Measurements from ENCODE around the gene RTN1.

Gene RTN1

DNA sequence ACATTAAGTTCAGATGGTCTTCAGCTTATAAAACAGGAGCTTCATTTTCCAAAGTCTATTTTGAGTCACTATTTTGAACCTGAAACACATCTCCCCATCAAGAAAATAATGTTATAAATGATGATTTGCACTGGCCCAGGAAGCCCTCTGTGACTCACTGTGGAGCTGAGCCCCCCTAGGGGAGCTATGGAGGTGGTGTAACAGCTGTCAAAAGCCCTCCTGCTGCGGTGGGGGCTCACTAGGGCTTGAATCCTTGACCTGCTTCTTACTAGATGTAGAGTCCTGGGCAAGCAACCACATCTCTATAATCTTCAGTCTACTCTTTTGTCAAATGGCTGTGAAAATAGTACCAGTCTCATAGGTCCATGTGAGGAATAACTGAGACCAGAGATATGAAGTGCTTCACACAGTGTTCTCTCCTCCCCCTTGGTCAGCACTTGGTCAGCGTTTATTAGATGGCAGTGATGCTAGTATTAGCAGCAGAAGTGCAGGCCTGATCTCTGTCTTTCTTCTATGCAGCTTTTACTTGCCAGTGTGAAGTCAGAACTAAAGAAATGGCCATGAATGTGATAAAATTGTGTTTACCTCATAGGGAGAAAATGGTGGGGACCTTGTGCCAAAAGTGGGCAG, 83.4 kb downstream of the RTN1 start:
- no peak for DNase-seq

DNA sequence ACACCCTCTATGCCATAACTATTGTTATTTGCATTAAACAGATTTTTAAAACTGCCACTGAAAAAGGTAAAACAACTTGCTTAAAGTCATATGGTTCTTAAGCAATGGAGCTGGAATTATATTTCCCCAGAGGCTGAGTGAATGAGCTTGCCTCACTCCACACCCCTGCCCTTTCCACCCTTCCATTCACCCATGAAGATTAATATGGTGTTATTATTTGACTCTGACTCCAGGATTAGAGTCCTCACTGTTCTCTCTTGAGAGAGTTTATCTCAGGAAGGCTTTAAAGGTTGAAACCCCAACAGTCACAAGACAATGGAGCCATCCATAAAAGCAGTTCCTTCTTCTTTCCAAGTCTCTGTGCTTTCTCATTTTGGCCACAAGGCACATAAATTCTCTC, 84.9 kb downstream of the RTN1 start:
- DNase-seq = no peak

GRCh38 chr14:59782760-59783159, 87.8 kb downstream of the RTN1 start:
- no peak for DNase-seq

- no peak for DNase-seq
Observed at GRCh38 chr14:59777006-59777579, 93.5 kb downstream of the RTN1 start.

DNA sequence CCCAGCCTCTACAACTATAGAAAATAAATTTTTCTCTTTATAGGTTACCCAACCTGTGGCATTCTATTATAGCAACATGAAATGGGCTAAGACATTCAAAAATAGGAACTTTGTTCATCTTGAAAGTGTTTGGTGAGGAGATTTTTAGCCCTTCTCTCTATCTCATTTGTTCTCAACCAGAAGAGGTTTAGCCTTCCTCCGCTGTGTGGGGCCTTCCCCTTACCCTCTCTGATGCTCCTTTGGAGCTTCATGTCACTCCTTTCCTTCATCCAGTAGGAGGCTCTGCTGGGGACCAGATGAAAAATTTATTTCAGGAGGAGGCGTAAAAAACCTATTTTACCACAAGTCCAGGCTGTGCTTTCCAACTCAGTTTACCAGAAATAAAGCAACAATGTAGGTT, 94.1 kb downstream of the RTN1 start:
- no peak for DNase-seq

DNA sequence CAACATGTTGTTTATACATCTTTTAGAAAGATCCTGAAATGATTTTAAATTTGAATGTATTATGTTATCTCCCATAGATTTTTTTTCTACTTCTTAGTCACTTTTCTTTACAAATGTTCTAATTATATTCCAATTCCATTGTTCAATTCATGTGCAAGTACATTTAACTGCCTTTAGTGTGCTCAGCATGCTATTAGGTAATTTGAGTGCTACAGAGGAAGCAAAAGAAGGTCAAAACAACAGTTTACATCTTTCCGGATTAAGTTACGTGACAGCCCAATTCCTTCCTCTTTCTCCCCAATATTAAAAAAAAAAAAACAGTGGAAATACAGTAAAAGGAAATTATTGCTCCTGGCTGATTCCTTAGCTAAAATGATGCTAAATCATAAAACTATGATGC, 98.3 kb downstream of the RTN1 start:
- DNase-seq = no peak

- no peak for DNase-seq
Observed at GRCh38 chr14:59771577-59771976, 99.0 kb downstream of the RTN1 start.

- DNase-seq = no peak
Observed at GRCh38 chr14:59769586-59769985, 101.0 kb downstream of the RTN1 start.

- no peak for DNase-seq
Observed at GRCh38 chr14:59768855-59769375, 101.7 kb downstream of the RTN1 start.

DNA sequence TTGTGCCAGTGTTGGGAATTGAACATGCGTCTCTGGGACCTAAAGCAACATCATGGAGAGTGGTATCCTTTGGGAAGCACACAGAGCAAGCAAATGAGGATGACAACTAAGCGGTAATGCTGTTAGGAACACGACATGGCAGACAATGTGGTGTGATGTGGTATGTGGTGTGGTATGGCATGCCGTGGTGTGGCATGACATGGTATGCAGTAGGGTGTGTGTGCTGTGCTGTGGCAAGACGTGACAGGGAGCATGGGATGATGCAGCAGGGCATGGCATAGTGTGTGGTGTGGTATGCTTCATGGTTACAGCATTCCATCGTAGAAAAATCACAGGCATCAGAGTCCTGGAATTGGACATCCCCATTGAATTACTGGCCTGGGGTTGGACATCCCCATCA, 108.7 kb downstream of the RTN1 start:
- DNase-seq = no peak

GRCh38 chr14:59755409-59756135, 115.0 kb downstream of the RTN1 start:
- DNase-seq = no peak

DNA sequence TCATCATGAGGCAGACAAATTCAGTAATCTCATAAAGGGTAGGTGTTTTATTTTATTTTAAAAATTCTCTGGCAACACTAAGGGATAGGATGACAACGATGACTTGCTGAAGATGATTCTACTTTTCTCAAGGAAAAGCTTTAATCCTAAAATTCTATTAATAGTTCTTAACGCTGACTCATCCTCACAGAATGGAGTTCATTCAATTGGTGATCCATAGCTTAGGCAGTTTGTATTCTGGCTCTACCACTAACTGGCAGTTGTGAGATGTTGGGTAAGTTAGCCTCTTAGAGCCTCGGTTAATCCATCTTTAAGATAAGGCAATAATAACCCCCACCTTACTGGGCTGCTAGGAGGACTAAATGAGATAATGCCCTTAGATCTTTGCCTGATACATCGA, 116.3 kb downstream of the RTN1 start:
- no peak for DNase-seq

- no peak for DNase-seq
Observed at GRCh38 chr14:59753512-59753911, 117.1 kb downstream of the RTN1 start.

- no peak for DNase-seq
Observed at GRCh38 chr14:59751578-59751977, 119.0 kb downstream of the RTN1 start.

- DNase-seq = no peak
Observed at GRCh38 chr14:59739794-59740193, 130.8 kb downstream of the RTN1 start.

DNA sequence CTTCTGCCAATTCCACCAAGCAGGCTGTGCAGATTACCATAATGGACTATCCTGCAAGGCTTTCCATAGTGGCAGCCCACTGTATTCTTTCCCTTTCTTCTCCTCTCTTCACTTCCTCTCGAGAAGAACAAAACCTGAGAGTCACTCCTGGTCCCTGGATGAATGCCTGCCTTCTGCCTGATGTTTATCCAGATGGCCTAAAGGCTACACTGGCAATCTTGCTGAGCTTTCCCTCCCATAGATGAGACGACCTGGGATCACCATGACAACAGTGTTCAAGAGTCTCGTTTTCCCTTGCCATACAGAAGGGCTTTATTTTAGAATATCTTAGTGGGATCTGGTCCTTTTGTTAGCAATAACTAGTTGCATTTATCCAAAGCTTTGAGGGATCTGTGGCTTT, 142.3 kb downstream of the RTN1 start:
- no peak for DNase-seq

- DNase-seq = no peak
Observed at GRCh38 chr14:59727073-59727661, 143.4 kb downstream of the RTN1 start.

GRCh38 chr14:59711080-59711479, 159.5 kb downstream of the RTN1 start:
- DNase-seq = no peak

DNA sequence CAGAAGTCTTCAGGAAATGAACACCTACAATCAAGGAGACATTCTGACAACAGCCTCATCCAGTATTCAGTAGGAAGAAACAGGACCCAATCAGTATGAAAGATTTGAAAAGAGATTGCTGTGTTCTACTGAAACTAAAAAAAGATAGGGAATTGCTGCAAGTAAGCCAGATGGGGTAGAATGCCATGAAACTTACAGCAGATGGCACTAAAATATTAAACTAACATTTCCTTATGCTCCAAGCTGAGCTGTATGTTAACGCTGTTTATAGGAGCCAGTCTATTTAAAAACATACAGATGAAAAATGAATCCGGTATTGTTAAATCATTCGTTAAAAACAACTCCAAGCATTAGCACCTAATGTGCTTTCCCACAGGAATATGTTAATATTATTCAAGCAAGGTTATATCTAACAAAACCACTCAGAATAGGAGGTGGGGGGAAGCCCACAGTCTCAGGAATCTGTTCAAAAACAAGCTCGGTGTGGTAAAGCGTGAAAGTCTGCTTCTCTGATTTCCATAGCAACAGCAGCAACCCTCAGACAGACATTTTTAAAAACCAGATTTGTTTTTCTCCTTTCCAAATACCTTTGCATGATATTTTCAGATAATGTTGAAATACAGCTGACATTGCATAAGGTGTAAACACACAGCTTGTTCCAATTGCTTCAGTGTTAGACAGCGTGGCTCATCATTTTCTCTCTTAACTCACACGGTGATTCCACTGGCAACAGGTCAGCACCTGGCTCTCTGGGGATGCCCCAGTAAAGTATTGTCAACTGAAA, 162.6 kb downstream of the RTN1 start:
- no peak for DNase-seq

DNA sequence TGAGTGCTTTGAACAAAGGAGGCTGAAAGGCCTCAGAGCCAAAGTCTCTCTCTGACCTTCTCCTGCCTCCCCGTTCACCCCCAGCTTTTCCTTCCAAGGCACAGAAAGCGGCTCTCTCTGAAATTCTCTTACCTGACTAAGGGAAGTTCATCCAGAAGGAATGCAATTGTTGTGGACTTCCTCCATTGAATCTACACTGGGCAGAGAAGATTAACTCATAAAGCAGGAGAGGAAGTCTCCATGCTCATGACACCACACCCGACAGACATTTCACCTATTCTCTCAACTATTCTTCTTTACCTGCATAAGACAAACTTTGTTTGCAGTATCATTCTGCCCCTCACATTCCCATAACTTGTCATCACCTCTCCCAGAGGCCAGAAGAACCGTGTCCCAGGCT, 164.7 kb downstream of the RTN1 start:
- DNase-seq = no peak

- no peak for DNase-seq
Observed at GRCh38 chr14:59705245-59705644, 165.3 kb downstream of the RTN1 start.

GRCh38 chr14:59704054-59704645, 166.4 kb downstream of the RTN1 start:
- no peak for DNase-seq

DNA sequence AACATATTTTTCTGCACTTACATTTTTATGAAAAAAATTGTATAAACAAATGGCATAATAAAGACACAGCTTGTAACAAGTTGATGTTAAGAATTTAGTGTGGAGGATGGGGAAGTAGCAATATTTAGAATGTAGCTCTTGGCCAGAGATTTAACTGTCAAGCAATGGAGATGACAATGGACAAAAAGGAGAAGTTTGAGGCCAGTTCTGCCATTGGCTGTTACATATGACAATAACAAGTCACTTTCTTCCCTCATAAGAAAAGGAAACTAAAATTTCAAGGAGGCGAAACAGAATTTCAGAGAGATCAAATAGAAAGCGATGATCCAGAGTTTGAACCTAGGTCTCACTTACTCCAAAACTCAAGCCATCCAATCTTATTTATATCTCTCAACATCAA, 171.1 kb downstream of the RTN1 start:
- no peak for DNase-seq
